ENCODE measurements around the gene BSPRY. TPM values are rescaled to one million over a fixed set of nuclear protein-coding genes. Genes with fewer than 3 reads are reported as not detected.
"Not testable (repeated sequence)": the region's sequence is repeated elsewhere in the genome, so short reads cannot be mapped to it uniquely, and the experiment has no call there.

The BSPRY gene
- total RNA-seq, 1 donor = not detected

GRCh38 chr9:113373676-113374392 is 24.5 kb downstream of the BSPRY start:
- no peak for DNase-seq (ENCODE audit: low read depth)
- H3K4me3 ChIP-seq (ENCODE audit: low read depth, low read length) = no peak overlapping the region
- no peak for TF ChIP-seq CTCF (IDR thresholded peaks at IDR 0.05; ENCODE audit: insufficient read depth, low read depth, low read length)

GRCh38 chr9:113375057-113376023 is 26.0 kb downstream of the BSPRY start:
- DNase-seq (ENCODE audit: low read depth) = no peak
- TF ChIP-seq CTCF (IDR thresholded peaks at IDR 0.05; ENCODE audit: insufficient read depth, low read depth, low read length) = no peak
- H3K4me3 ChIP-seq (ENCODE audit: low read depth, low read length) = no peak overlapping the region

GRCh38 chr9:113376634-113377567 is 27.6 kb downstream of the BSPRY start, which contains the start of gene HDHD3:
HDHD3 (minus strand) TSS chr9:113376986; CDS start chr9:113374354, 2,632 bp downstream.
- TF ChIP-seq CTCF (IDR thresholded peaks at IDR 0.05; ENCODE audit: insufficient read depth, low read depth, low read length) = no peak
- peak; percentile 64 for DNase-seq (ENCODE audit: low read depth)
- peak within 1 kb of the TSS; percentile 91 for H3K4me3 ChIP-seq (ENCODE audit: low read depth, low read length)

GRCh38 chr9:113379094-113379828 is 29.9 kb downstream of the BSPRY start:
- not testable (repeated sequence) for H3K4me3 ChIP-seq (ENCODE audit: low read depth, low read length); DNase-seq (ENCODE audit: low read depth)

GRCh38 chr9:113379829-113380210 is 30.5 kb downstream of the BSPRY start:
- not testable (repeated sequence) for DNase-seq (ENCODE audit: low read depth); H3K4me3 ChIP-seq (ENCODE audit: low read depth, low read length)

GRCh38 chr9:113380869-113381378 is 31.6 kb downstream of the BSPRY start:
- TF ChIP-seq CTCF (IDR thresholded peaks at IDR 0.05; ENCODE audit: insufficient read depth, low read depth, low read length) = no peak
- no peak for DNase-seq (ENCODE audit: low read depth)
- H3K4me3 ChIP-seq (ENCODE audit: low read depth, low read length) = no peak overlapping the region

GRCh38 chr9:113381441-113381840 is 32.1 kb downstream of the BSPRY start:
- not testable (repeated sequence) for H3K4me3 ChIP-seq (ENCODE audit: low read depth, low read length); DNase-seq (ENCODE audit: low read depth)

Measured in fibroblast of villous mesenchyme (primary cell).